GM18909 (cell line): ENCODE data around the gene WDR27.
"Not testable (repeated sequence)": the region's sequence is repeated elsewhere in the genome, so short reads cannot be mapped to it uniquely, and the experiment has no call there.

Source experiments
- ATAC-seq: cut with Tn5 transposase; IDR thresholded peaks from one replicate; pipeline ENCODE4 v1.9.1; 2021; ENCODE audit warnings: mild to moderate bottlenecking; ENCODE audit not compliant: unreplicated experiment, poor library complexity

Gene WDR27

DNA sequence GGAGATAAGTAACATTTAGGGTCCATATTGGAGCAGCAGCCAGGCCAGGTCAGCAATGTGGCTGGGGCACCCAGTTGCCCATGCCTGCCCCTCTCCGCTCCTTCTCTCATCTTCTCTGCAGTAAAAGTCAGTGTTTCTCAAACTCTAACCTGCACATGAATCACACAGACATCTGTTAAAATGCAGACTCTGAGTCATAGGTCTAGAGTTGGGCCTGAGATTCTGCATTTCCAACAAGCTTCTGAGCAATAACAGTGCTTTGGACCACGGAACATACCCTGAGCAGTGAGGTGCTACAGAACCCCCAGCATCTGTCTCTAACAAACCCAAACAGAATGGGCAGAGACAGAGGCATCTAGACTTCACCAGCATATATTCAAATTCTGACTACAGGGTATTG lies 12.3 kb upstream of the WDR27 start:
- no peak for ATAC-seq

DNA sequence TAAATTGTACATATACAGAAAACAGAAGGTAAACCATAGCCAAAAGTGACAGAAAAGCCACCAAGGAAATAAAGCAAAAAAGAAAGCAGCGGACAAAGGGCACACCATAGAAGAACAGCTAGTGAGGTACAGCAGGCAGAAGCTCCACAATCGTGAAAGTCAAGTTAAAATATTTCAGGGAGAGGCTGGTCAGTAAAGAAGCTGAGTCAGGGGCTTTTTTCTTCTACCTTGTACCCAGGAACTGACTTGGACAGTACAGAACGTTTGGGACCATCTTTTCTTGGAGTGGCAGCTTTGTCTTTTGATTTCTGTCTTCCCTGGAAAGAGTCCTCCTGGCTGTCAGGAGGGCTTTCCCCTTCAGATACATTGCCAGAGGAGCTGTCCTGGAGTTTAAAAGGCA lies 8.2 kb upstream of the WDR27 start:
- ATAC-seq, result no peak

DNA sequence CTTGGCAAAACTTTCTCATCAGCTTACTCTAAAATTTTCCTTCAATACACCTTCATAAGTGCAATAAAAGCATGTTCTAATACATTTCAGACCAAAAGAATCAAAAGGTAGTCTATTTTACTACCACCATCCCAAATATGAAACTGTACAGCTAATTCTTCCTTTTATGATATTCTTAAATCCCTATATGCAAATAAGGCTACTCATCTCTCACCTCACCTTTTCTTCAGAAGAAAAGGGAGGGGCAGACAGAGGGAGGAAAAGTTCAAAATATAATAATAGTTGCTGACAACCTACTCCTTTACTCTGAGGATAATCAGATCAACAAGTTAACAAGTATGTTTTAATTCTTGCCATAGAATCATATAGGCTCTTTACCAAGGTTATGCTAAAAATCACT lies 7.5 kb upstream of the WDR27 start:
- ATAC-seq, result no peak

DNA sequence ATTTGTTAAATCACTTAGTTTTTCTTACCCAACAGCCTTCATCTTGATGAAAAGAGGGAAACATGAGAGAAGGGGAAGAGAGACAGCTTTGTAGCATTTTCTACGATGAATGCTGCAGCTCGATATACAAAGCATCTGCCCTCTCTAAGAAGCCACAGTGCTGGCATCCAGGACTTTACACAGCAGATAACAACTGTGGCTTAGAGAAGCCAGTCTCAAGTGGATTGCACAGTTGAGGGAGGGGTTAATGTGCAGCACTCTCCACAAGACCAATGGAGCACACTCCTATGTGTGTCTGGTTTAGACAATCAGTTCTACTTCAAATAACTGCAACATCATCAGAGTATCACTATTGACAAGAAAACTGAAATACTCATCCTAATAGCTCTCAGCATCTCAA lies 5.9 kb upstream of the WDR27 start:
- no peak for ATAC-seq

DNA sequence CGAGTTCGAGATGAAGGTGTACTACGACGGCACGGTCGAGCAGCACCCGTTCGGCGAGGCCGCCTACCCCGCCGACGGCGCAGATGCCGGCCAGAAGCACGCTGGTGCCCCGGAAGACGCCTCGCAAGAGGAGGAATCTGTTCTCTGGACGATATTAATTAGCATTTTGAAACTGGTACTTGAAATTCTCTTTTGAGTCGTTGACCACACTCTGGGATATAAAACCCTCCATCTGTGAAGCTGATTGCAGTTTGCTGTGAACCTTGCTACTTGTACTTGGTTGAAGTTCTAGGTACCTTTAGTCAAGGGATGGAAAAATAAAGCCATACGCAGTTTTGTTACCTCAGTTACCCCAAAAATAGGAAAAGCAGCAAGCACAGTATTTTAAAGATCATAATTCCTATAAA lies 1.0 kb upstream of the WDR27 start:
- peak; percentile 19 for ATAC-seq

DNA sequence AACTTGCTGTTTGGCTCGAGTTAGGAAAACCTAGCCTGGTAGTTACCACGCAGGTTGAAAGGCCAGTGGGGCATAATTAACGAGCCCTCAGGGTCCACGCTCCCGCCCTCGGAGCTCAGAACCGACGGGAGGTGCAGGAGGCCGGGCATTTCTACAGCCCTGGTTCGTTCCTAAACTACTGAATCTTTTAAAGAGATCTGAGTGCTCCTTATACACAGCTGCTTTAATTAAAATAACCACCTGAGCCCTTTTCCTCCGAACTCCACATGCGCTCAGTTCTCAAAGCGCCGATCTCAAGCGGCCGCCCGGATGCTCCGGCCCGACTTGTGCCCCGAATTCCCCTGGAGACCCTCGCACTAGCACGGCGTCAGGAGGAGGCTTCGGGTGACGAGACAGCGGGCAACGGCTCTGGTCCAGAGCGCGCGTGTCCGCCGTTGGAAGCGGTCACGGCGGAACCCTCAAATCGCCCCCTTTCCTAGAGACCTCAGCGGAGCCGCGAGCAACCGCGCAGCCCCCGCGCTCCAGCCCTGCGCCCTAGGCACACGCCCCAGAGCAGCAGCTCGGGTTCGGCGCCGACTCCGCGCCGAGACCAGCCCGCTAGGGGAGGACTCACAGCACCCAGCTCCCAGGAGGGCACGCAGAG lies 397 bp downstream of the WDR27 start:
- peak; percentile 3 for ATAC-seq

DNA sequence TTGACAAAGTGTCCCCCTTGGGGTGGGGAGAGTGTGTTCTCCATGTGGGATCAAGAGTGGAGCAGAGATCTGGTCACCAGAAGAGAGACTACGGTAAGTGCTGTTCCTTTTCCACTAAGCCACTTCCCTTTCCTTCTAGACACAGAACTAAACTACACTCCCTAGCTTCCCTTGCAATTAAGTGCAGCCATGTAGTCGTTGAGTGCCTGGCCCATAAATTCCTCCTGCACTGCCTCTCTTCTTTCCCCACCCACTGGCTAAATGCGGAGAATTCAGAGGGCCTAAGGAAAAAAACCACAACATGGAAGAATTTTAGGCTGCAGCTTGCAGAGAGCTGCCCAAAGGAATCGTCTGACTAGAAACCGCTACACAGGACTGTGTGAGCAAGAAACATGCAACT lies 1.5 kb downstream of the WDR27 start:
- ATAC-seq, result no peak

DNA sequence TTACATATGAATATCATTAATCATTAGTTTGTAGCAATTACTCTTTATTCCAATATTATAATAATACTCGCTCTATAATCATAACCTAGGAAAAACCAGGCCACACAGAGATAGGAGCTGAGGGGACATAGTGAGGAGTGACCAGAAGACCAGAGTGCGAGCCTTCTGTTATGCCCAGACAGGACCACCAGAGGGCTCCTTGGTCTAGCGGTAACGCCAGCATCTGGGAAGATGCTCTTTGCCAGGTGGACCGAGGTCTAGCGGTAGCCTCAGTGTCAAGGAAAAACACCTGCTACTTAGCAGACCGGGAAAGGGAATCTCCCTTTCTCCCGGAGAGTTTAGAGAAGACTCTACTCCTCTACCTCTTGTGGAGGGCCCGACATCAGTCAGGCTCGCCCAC lies 4.7 kb downstream of the WDR27 start:
- not testable (repeated sequence) for ATAC-seq

DNA sequence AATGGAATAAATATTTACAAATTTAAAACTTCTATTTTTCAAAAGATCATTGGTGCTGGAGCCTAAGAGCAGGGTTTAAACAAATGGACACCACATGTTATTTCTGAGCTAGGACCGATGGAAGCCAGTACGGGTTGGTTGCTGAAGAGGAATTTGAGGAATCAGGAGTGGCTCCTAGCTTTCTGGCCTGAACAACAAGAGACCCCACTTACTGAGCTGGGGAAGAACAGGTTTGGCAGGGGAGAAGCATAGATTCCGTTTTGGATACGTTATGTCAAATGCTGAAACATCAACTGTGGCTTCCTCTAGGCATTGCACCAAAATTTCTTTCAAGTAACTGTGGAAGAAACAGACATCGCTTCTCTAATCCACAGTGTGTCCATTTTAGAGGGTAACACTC lies 6.7 kb downstream of the WDR27 start:
- ATAC-seq, result no peak

DNA sequence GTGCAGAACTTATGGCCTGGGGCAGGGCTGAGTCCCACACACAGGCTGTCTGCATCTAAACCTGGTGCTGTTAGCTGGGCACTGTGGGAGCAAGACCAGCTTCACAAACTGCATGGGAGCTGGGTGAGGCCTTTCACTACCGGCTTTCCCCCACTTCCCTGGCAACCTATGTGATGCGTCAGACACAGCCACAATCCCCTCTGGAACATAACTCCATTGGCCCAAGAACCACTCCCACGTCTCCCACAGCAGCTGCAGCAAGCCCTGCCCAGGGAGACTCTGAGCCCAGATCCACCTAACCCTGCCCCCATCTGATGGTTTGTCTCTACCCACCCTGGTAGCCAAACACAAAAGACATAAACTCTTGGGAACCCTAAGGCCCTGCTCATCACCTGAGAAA lies 9.3 kb downstream of the WDR27 start:
- no peak for ATAC-seq

DNA sequence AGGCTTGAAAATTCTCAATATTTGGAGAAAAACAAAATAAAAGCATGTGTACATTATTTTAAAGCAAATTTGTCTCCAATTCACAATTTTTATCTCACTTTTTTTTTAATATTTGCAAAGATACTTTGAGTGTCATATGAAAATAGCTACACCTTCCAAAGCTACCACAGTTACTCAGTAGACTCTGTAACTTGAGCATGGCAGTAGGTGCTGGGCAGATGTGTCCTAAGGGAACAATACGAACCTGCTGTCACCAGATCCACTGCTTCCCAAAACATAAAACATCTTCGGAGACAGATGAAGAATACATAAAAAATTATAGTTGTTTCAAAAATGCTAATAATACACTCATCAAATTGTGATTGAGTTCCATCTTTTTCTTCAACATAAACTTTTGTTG lies 10.6 kb downstream of the WDR27 start:
- ATAC-seq, result no peak

DNA sequence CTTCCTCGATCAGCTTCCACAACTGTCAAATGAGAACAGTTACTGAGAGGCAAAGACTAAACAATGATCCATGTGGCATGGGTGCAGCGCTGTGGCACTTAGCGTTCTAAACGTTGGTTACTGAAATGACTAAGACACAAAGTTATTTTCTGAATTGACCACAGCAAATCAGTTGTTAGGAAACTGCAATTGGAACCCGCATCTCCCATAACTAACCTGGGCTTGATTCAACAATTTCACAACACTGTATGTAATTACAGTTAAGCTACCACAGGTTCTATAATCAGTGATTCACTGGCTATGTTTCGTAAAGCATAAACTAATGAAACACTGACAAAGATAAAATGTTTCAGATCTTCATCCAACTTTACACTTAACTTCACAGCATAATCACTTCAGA lies 12.5 kb downstream of the WDR27 start:
- no peak for ATAC-seq

DNA sequence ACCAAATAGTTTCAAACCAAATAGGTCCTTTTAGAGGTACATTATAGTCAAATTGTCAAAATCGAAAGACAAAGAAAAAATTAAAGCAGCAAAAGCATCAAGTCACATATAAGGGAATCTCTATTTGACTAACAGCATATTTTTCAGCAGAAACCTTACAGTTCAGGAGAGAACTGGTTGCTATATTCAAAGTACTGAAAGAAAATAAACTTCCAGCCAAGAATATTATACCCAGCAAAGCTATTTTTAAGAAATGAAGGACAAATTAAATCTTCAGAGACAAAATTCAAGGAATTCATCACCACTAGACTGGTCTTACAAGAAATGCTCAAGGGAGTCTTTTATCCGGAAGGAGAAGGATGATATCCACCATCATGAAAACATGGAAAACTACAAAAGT lies 16.0 kb downstream of the WDR27 start:
- no peak for ATAC-seq

DNA sequence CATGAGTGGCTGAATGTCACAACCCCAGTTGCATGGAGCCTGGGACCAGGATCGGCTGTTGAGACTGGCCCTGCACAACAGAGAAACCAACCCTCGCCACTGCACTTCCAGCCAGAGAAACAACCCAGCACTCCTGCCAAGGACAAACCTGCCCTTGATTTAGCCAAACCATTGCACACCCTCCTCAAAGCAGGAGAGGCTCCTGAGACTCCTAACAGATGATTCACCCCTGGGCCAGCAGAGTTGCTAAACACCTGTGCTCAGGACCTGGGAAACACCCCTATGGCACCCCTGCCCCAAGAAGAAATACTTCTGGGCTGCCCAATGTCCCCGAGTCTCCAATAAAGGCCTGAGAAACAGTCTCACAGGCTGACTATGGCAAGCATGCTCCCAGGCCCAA lies 17.8 kb downstream of the WDR27 start:
- ATAC-seq, result no peak

DNA sequence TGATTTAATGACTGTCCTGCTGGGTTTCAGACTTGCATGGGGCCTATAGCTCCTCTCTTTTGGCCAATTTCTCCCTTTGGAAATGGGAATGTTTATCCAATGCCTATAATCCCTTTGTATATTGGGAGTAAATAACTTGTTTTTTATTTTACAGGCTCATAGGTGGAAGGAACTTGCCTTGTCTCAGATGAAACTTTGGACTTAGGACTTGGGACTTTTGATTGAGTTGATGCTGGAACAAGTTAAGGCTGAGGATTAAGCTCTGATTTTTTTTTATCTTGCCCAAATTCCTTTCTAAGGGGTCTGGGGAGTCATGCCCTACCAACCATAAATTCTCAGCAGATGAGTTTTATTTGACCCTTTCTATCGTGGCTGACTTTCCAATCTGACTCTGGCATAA lies 23.5 kb downstream of the WDR27 start:
- no peak for ATAC-seq

DNA sequence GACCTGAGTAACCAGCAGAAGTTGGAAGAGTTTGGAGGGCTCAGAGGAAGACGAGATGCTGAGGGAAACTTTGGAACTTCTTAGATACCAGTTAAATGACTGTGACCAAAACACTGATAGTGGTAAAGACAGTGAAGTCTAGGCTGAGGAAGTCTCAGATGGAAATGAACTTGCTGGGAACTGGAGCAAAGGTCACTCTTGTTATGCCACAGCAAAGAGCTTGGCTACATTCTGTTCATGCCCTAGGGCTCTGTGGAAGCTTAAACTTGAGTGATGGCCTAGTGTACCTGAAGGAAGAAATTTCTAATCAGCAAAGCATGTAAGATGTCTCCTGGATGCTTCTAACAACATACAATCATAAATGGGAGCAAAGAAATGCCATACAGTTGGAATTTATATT lies 24.7 kb downstream of the WDR27 start:
- ATAC-seq, result no peak

DNA sequence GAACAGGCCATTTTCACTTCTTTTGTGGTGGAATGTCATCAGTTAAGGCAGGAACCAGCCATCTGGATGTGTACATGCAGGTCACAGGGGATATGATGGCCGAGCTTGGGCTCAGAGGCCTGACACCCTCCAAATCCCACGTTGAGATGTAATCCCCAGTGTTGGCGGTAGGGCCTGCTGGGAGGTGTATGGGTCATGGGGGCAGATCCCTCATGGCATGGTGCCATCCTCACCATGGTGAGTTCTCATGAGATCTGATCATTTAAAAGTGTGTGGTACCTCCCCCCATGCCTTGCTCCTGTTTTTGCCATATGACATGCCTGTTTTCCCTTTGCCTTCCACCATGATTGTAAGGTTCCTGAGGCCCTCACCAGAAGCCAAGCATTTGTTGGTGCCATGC lies 26.8 kb downstream of the WDR27 start:
- ATAC-seq, result no peak

DNA sequence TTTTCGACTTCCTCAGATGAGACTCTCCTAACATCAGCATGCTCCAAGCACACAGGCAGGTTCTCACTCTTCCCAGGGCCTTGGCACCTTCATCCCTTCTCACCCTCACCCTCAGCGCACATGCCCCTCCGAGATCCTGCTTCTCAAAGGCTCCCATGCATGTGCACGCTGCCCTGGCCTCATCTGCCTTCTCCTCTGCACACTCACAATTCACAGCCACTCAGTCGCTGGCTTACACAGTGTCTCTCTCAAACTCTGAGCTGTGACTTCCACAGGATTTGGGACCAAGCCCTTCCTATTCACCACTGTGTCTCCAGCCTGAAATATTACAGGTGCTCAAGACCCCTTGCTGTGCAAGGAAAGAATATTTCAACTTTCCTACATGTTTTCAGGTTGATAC lies 30.3 kb downstream of the WDR27 start:
- no peak for ATAC-seq

DNA sequence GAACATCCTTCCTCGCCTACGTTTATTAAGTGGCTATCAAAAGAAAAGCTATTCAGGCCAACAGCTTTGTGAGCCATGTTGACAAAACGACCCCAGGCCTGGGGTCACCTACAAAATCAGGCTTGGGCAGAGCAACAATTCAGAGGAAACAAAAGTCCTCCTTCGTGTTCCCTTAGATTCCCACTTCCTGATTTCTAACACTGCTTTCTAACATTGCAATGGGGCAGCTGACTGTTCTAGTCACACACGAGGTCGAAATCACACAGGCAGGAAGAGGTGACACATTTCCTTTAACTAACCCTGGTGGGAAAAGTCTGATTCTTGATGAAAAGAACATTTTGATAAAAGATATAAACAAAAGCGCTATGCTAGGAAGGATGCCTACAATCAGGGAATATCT lies 31.9 kb downstream of the WDR27 start:
- ATAC-seq, result no peak

DNA sequence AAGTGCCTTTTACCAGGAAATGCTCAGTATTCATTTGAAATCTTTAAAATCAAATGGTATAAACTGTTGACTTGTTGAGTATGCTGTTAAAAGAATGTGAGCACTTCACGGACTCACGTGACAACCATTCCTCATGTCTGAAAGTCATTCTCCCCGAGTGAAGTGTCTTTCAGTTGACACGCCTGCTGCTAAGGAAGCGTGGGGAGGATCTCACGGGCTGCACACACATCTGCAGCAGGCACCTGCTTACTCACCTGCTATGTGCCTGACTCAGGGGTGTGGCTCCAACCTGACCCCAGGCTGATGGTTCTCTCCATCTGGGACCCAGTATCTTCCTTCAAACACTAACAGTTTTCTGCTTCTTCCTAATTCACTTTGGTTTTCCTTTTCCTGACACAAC lies 32.7 kb downstream of the WDR27 start:
- no peak for ATAC-seq

DNA sequence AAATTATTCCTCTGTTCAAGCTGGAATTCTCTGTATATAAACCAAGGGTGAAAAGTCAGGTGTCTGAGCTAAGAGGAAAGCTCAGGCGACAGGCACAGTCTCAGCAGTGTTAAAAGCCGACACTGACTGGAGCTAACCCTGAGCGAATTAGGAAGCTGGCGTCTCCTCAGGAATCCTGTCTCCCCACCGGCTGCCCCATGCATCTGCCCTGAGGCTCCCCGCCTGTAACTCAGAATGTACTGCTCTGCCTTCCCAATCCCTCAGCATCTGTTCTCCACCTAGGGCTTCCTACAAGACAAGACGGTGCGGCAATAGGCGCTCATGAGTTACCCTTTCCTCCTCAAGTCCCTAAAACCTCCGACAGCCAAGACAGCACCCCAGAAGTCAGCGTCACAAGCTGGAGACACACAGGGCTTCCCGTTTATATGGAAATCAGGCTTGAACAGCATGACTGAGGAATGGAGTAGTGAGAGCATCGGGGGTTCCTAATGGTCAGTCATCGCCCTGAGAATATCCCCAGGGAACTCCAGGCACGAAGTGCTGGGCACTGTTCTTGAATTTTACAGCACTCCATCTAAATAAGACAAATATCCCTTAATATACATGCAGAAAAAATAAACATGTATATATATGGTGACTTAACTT lies 33.5 kb downstream of the WDR27 start:
- ATAC-seq, result no peak

DNA sequence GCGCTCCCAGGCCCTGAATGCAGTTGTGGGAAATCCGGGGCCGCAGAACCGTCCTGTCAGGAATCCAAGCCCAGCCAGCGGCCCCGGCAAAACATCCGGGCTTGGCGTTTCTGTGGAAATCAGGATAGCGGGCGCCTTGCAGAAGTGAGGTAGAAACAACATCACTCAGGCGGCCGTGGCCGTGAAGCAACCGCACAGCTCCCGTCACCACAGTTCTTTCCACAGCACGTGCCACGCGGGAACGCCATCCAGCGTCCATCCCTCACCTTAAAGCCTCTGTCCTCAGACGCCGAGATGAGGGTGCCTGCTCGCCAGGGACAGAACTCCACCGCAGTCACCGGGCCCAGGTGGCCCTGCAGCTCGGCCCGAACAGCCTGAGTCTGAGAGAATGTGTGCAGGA lies 34.1 kb downstream of the WDR27 start:
- no peak for ATAC-seq

DNA sequence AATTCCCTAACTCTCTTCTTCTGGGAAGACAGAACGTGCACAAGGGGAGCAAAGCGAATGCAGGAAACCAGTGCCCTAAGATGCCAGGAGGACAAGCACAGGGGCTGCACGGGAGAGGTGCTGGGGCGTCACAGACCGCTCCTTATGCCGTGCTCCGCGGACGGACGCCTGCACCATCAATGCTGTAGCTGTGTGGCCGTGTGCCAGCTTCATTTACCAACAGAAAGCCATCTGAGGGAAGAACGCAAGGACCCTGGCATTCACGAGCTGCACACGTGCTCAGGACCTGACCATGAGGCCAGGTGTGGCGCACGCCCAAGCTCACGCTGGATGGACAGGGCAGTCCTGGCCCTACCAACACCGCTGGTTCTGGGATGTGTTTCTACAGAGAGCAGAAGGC lies 35.4 kb downstream of the WDR27 start:
- ATAC-seq, result no peak
